IMR-90 (cell line): ENCODE results near the gene SPDYE16. TPM values are rescaled to one million over a fixed set of nuclear protein-coding genes. Genes with fewer than 3 reads are reported as not detected.

ENCODE experiments used
- ATAC-seq: fragments of 200-7000 bp; cut with Tn5 transposase; 2 replicates; pipeline ENCODE4 v1.9.1; 2020; ENCODE audit warnings: low read depth, mild to moderate bottlenecking, moderate library complexity
- BruUV-seq: library from RNA; stranded (reverse); fragments of 400-500 nt; replicated peaks from 2 replicates; lab custom pipeline; 2021; lab: Mats Ljungman, UMichigan
- CTCF ChIA-PET: fragments of 300-600 bp; formaldehyde crosslinking; extraction: SDS; loops from one replicate; lab custom pipeline; 2021; ENCODE audit warnings: antibody characterized with exemption; lab: Yijun Ruan, JAX
- POLR2A ChIA-PET: fragments of 300-600 bp; sonication (Branson Sonifier 250); formaldehyde crosslinking; loops from one replicate; lab custom pipeline; 2022; ENCODE audit warnings: antibody characterized with exemption; ENCODE audit not compliant: unreplicated experiment; lab: Charles Lee
- DNase-seq: peaks from one replicate; pipeline ENCODE4 v3.0.0; 2013
- H2AFZ ChIP-seq: replicated peaks from 2 replicates; pipeline ENCODE3; 2013; ENCODE audit warnings: low read length, mild to moderate bottlenecking; ENCODE audit not compliant: poor library complexity
- H2AK5ac ChIP-seq: 2 replicates; pipeline ENCODE4 v1.6.1; 2013; ENCODE audit warnings: low read depth, low read length, inconsistent platforms
- H2AK9ac ChIP-seq: replicated peaks from 2 replicates; pipeline ENCODE3; 2013; ENCODE audit warnings: mild to moderate bottlenecking, low read depth, low read length, moderate library complexity; ENCODE audit not compliant: poor library complexity
- H2BK120ac ChIP-seq: 2 replicates; pipeline ENCODE4 v1.6.1; 2013; ENCODE audit warnings: low read depth, low read length, inconsistent platforms
- H2BK15ac ChIP-seq: 3 replicates; pipeline ENCODE4 v1.6.1; 2013; ENCODE audit warnings: low read depth, low read length, inconsistent platforms
- H2BK20ac ChIP-seq: 2 replicates; pipeline ENCODE4 v1.6.1; 2013; ENCODE audit warnings: low read depth, mild to moderate bottlenecking, inconsistent platforms, low read length, moderate library complexity
- H2BK5ac ChIP-seq: 2 replicates; pipeline ENCODE4 v1.6.1; 2013; ENCODE audit warnings: mild to moderate bottlenecking, low read depth, low read length, inconsistent platforms; ENCODE audit not compliant: poor library complexity, severe bottlenecking
- H3K14ac ChIP-seq: replicated peaks from 2 replicates; pipeline ENCODE4 v1.6.1; 2013; ENCODE audit warnings: low read depth, low read length, inconsistent platforms
- H3K18ac ChIP-seq: 2 replicates; pipeline ENCODE4 v1.6.1; 2013; ENCODE audit warnings: low read depth, low read length, control low read depth
- H3K23ac ChIP-seq: 2 replicates; pipeline ENCODE4 v1.6.1; 2013; ENCODE audit warnings: low read depth, low read length, inconsistent platforms
- H3K27ac ChIP-seq: 2 replicates; pipeline ENCODE4 v1.5.1; 2013; ENCODE audit warnings: mild to moderate bottlenecking, control low read depth, low read length; ENCODE audit not compliant: insufficient read depth
- H3K27me3 ChIP-seq: 2 replicates; pipeline ENCODE4 v1.6.1; 2013; ENCODE audit warnings: low read length; ENCODE audit not compliant: control insufficient read depth, insufficient read depth
- H3K36me3 ChIP-seq: 2 replicates; pipeline ENCODE4 v1.6.1; 2013; ENCODE audit warnings: low read length, mixed read lengths; ENCODE audit not compliant: control insufficient read depth, insufficient read depth
- H3K4ac ChIP-seq: 2 replicates; pipeline ENCODE4 v1.6.1; 2013; ENCODE audit warnings: low read depth, low read length, inconsistent platforms
- H3K4me1 ChIP-seq: 2 replicates; pipeline ENCODE4 v1.6.1; 2013; ENCODE audit warnings: low read length, mixed read lengths; ENCODE audit not compliant: control insufficient read depth, insufficient read depth
- H3K4me2 ChIP-seq: 2 replicates; pipeline ENCODE4 v1.6.1; 2013; ENCODE audit warnings: low read depth, mild to moderate bottlenecking, control low read depth, low read length, moderate library complexity
- H3K4me3 ChIP-seq: 2 replicates; pipeline ENCODE4 v1.5.1; 2013; ENCODE audit warnings: low read depth, mild to moderate bottlenecking, control low read depth, low read length, moderate library complexity; ENCODE audit not compliant: insufficient read depth
- H3K56ac ChIP-seq: 2 replicates; pipeline ENCODE4 v1.6.1; 2013; ENCODE audit warnings: low read length, inconsistent platforms; ENCODE audit not compliant: insufficient read depth; ENCODE audit errors: extremely low read depth
- H3K79me1 ChIP-seq, 2 experiments: 2 replicates each; pipeline ENCODE4 v1.6.1; 2013; ENCODE audit warnings: low read length in 2 of 2, inconsistent platforms in 1 of 2, low read depth in 1 of 2
- H3K9ac ChIP-seq: 2 replicates; pipeline ENCODE4 v1.6.1; 2013; ENCODE audit warnings: low read depth, low read length, control low read depth
- H3K9me1 ChIP-seq: 2 replicates; pipeline ENCODE4 v1.6.1; 2013; ENCODE audit warnings: low read length, inconsistent platforms; ENCODE audit not compliant: insufficient read depth
- H3K9me3 ChIP-seq: 2 replicates; pipeline ENCODE4 v1.6.1; 2013; ENCODE audit warnings: low read length; ENCODE audit not compliant: control insufficient read depth, insufficient read depth
- H4K20me1 ChIP-seq: 2 replicates; pipeline ENCODE4 v1.6.1; 2013; ENCODE audit warnings: low read length, inconsistent platforms; ENCODE audit not compliant: insufficient read depth
- H4K5ac ChIP-seq: 2 replicates; pipeline ENCODE4 v1.6.1; 2013; ENCODE audit warnings: mild to moderate bottlenecking, low read depth, low read length, control low read depth
- H4K8ac ChIP-seq, 2 experiments: 2 replicates each; pipeline ENCODE4 v1.6.1; 2013; ENCODE audit warnings: low read depth in 2 of 2, low read length in 2 of 2, control low read depth in 1 of 2, inconsistent platforms in 1 of 2
- H4K91ac ChIP-seq: 2 replicates; pipeline ENCODE4 v1.6.1; 2013; ENCODE audit warnings: low read depth, low read length, inconsistent platforms; ENCODE audit not compliant: insufficient read depth
- BHLHE40 ChIP-seq: fragments of 150-350 bp; IDR thresholded peaks from 2 replicates; pipeline ENCODE4 v1.6.1; 2016; ENCODE audit warnings: mild to moderate bottlenecking, low read depth, low read length
- CEBPB ChIP-seq: IDR thresholded peaks from 2 replicates; pipeline ENCODE4 v1.6.1; 2012; ENCODE audit warnings: low read depth, low read length, improper control_type of control experiment
- CHD1 ChIP-seq: IDR thresholded peaks from 2 replicates; pipeline ENCODE4 v1.6.1; 2012; ENCODE audit warnings: low read depth, low read length, improper control_type of control experiment
- CTCF ChIP-seq: conservative IDR thresholded peaks from 2 replicates; pipeline ENCODE4 v1.5.1; 2012; ENCODE audit warnings: mild to moderate bottlenecking, low read depth, low read length, improper control_type of control experiment
- ELK1 ChIP-seq: fragments of 150-350 bp; IDR thresholded peaks from 2 replicates; pipeline ENCODE4 v1.6.1; 2016; ENCODE audit warnings: low read depth, mild to moderate bottlenecking, low read length, moderate library complexity, borderline replicate concordance
- FOS ChIP-seq: fragments of 150-350 bp; IDR thresholded peaks from 2 replicates; pipeline ENCODE4 v1.6.1; 2016; ENCODE audit warnings: low read depth, low read length
- MAZ ChIP-seq: IDR thresholded peaks from 2 replicates; pipeline ENCODE4 v1.6.1; 2012; ENCODE audit warnings: low read depth, mild to moderate bottlenecking, low read length, improper control_type of control experiment, moderate library complexity, borderline replicate concordance
- MXI1 ChIP-seq: IDR thresholded peaks from 2 replicates; pipeline ENCODE4 v1.6.1; 2012; ENCODE audit warnings: low read depth, mild to moderate bottlenecking, low read length, moderate library complexity, borderline replicate concordance
- NFE2L2 ChIP-seq: fragments of 150-350 bp; IDR thresholded peaks from 2 replicates; pipeline ENCODE4 v1.6.1; 2016; ENCODE audit warnings: low read depth, mild to moderate bottlenecking, low read length
- POLR2A ChIP-seq: IDR thresholded peaks from 2 replicates; pipeline ENCODE4 v1.6.1; 2012; ENCODE audit warnings: mild to moderate bottlenecking, low read depth, low read length
- RAD21 ChIP-seq: IDR thresholded peaks from 2 replicates; pipeline ENCODE4 v1.6.1; 2012; ENCODE audit warnings: low read length, improper control_type of control experiment
- RCOR1 ChIP-seq: IDR thresholded peaks from 2 replicates; pipeline ENCODE4 v1.6.1; 2012; ENCODE audit warnings: mild to moderate bottlenecking, low read length, improper control_type of control experiment; ENCODE audit not compliant: insufficient replicate concordance
- RFX5 ChIP-seq: IDR thresholded peaks from 2 replicates; pipeline ENCODE4 v1.8.0; 2012; ENCODE audit warnings: low read depth, mild to moderate bottlenecking, low read length, moderate library complexity
- USF2 ChIP-seq: fragments of 150-350 bp; IDR thresholded peaks from 2 replicates; pipeline ENCODE4 v1.6.1; 2017; ENCODE audit warnings: mild to moderate bottlenecking, antibody characterized with exemption, low read length, low read depth
- WGBS, 2 experiments: methylation state at CpG; one replicate each; pipeline versions ENCODE4 v1.1.5 to v1.1.7; 2013; ENCODE audit warnings: missing lambda C conversion rate in 2 of 2; ENCODE audit not compliant: insufficient read length in 1 of 2; ENCODE audit errors: extremely low coverage in 2 of 2; 5-methylcytosine and 5-hydroxymethylcytosine counted together
- dilution Hi-C: fragments of 300-500 bp; cut with HindIII; formaldehyde crosslinking; loops from one replicate; pipeline ENCODE4 v1.14.3; 2018; ENCODE audit warnings: low sequenced_read_pairs; ENCODE audit not compliant: unreplicated experiment
- in situ Hi-C: fragments of 300-500 bp; cut with MboI; formaldehyde crosslinking; loops from 3 replicates; pipeline ENCODE4 v1.14.3; 2019; ENCODE audit warnings: low sequenced_read_pairs, inconsistent platforms, mixed read lengths
- intact Hi-C: fragments of 100-400 bp; cut with micrococcal nuclease; formaldehyde crosslinking; loops from 2 replicates; pipeline ENCODE4 v1.10.0; 2022
- polyA plus RNA-seq, 3 experiments: library from polyadenylated mRNA; depleted of rRNA; stranded (reverse); fragments of >200 nt; gene quantifications; 2 replicates each; pipeline ENCODE4 v1.2.3, GENCODE V29; 2012; ENCODE audit warnings: low replicate concordance in 1 of 3
- total RNA-seq: library from RNA; depleted of rRNA; stranded (reverse); fragments of >200 nt; gene quantifications from 2 replicates; pipeline ENCODE4 v1.2.3, GENCODE V29; 2012

The SPDYE16 gene
- total and polyA plus RNA-seq, 2 of the 4 experiments (the other 2 are of a cell fraction) = not detected

GRCh38 chr7:76509931-76510877 lies 32.9 kb downstream of the SPDYE16 start, which contains the start of gene UPK3B:
TSS of gene UPK3B (plus strand) at chr7:76510552. CDS start at chr7:76510653, 101 bp downstream.
- H3K4ac ChIP-seq = no peak within 1 kb of the TSS
- no peak within 1 kb of the TSS for H4K8ac ChIP-seq
- H4K20me1 ChIP-seq = no peaks in the 10 kb centered on the region
- no peak within 1 kb of the TSS for H2BK5ac ChIP-seq
- H3K27me3 ChIP-seq = no peaks in the 10 kb centered on the region
- DNase-seq (no peak), ATAC-seq (peak; percentile 52)
- no peak within 1 kb of the TSS for H3K27ac ChIP-seq
- no peak within 1 kb of the TSS for H2BK20ac ChIP-seq
- BruUV-seq = no TSS peak
- dilution Hi-C loops (no loop called here), intact Hi-C loops (no loop called here), in situ Hi-C loops (loop anchor here (5.0 kb wide), 1 partner anchor 78 kb away; no protein-coding TSS in a partner anchor)
- ChIA-PET CTCF (no interaction called here), POLR2A (no interaction called here)
- no peak within 1 kb of the TSS for H3K56ac ChIP-seq
- 18% methylated on average over 2 of the region's 20 CpGs; no CpG with 5 or more reads in 1 of the 2 experiments for WGBS, 2 experiments
- H2AFZ ChIP-seq = peak within 1 kb of the TSS; percentile 53
- no peaks in the 10 kb centered on the region for H3K9me3 ChIP-seq
- H3K23ac ChIP-seq = no peak within 1 kb of the TSS
- no peak within 1 kb of the TSS for H3K4me3 ChIP-seq
- H4K91ac ChIP-seq = no peak within 1 kb of the TSS
- no peak within 1 kb of the TSS for H3K18ac ChIP-seq
- H3K9ac ChIP-seq = no peak within 1 kb of the TSS
- H2BK15ac ChIP-seq = no peak within 1 kb of the TSS
- H3K4me1 ChIP-seq = no peaks in the 10 kb centered on the region; the same call in 1 of the 2 replicates
- no peak within 1 kb of the TSS for H2BK120ac ChIP-seq
- H3K36me3 ChIP-seq = peaks cover 9% of the 10 kb centered on the region
- H3K4me2 ChIP-seq = no peak within 1 kb of the TSS
- peak within 1 kb of the TSS; percentile 46; the same call in 1 of the 2 replicates for H2AK5ac ChIP-seq
- no peak within 1 kb of the TSS for H2AK9ac ChIP-seq
- H4K5ac ChIP-seq = no peak within 1 kb of the TSS
- H3K9me1 ChIP-seq = no peaks in the 10 kb centered on the region
- no peaks in the 10 kb centered on the region for H3K79me1 ChIP-seq
- H3K14ac ChIP-seq = no peak within 1 kb of the TSS; the same call in 1 of the 2 replicates
- no peak for TF ChIP-seq USF2
- no peak for TF ChIP-seq MXI1
- no peak for TF ChIP-seq RFX5
- TF ChIP-seq MAZ = no peak
- no peak for TF ChIP-seq FOS
- no peak for TF ChIP-seq ELK1
- no peak for TF ChIP-seq CTCF
- TF ChIP-seq POLR2A = no peak
- TF ChIP-seq CHD1 = no peak
- no peak for TF ChIP-seq NFE2L2
- TF ChIP-seq BHLHE40 = no peak
- no peak for TF ChIP-seq RCOR1
- TF ChIP-seq RAD21 = no peak
- no peak for TF ChIP-seq CEBPB
